Psoas muscle (tissue), 8 donors: Measurements from ENCODE around the gene RFC3. TPM values are rescaled to one million over a fixed set of nuclear protein-coding genes. Genes with fewer than 3 reads are reported as not detected.
A peak's percentile ranks its signal among the peaks of the same experiment; 100 is the strongest.
"Not testable (repeated sequence)": the region's sequence is repeated elsewhere in the genome, so short reads cannot be mapped to it uniquely, and the experiment has no call there.

Experiments
- ATAC-seq, 4 donors: fragments of 200-7000 bp; cut with Tn5 transposase; one replicate each; pipeline ENCODE4 v1.9.1; 2020; ENCODE audit warnings: moderate library complexity in 3 of 4, mild to moderate bottlenecking in 2 of 4
- DNase-seq, 2 donors: peaks; one replicate each; pipeline ENCODE4 v3.0.0-alpha.2; 2020
- H3K27ac ChIP-seq: fragments of 200-600 bp; one replicate; pipeline ENCODE4 v1.8.0; 2022
- H3K27me3 ChIP-seq, 3 donors: fragments of 200-600 bp in 1 of 3; one replicate each; pipeline versions ENCODE4 v1.6.1 to v1.8.0; 2013 to 2022; ENCODE audit warnings: low read length in 2 of 3, mild to moderate bottlenecking in 2 of 3, moderate library complexity in 1 of 3; ENCODE audit not compliant: insufficient read depth in 3 of 3
- H3K36me3 ChIP-seq, 2 donors: fragments of 200-600 bp in 1 of 2; one replicate each; pipeline versions ENCODE4 v1.6.1 to v1.8.0; 2013 to 2022; ENCODE audit warnings: low read depth in 1 of 2, mild to moderate bottlenecking in 1 of 2, moderate library complexity in 1 of 2; ENCODE audit not compliant: insufficient read depth in 1 of 2
- H3K4me1 ChIP-seq: fragments of 200-600 bp; one replicate; pipeline ENCODE4 v1.8.0; 2022
- H3K4me3 ChIP-seq: fragments of 200-600 bp; one replicate; pipeline ENCODE4 v1.8.0; 2022; ENCODE audit warnings: mild to moderate bottlenecking
- H3K9me3 ChIP-seq: fragments of 200-600 bp; one replicate; pipeline ENCODE4 v1.8.0; 2022
- CTCF ChIP-seq: fragments of 200-600 bp; IDR thresholded peaks from one replicate; pipeline ENCODE4 v1.8.0; 2022; ENCODE audit warnings: antibody characterized with exemption
- WGBS, 3 donors: extraction: QIAGEN DNeasy Blood & Tissue Kit; methylation state at CpG; one replicate each; pipeline versions ENCODE4 v1.1.6 to v1.1.7; 2013; 5-methylcytosine and 5-hydroxymethylcytosine counted together
- intact Hi-C, 2 donors: fragments of 100-400 bp; cut with DNase I; formaldehyde crosslinking; loops; one replicate each; pipeline versions ENCODE4 v1.11.0 to v1.14.2; 2022
- polyA plus RNA-seq, 3 donors: library from polyadenylated mRNA; stranded (reverse); fragments of 200-250 nt; gene quantifications; one replicate each; pipeline ENCODE4 v1.2.3, GENCODE V29; 2013
- total RNA-seq, 4 donors: library from RNA; stranded (reverse); fragmentation: NEBNext Ultra II Directional in 2 of 4; extraction: Animal tissue kit (Norgen Biotek cat#: 25700) in 2 of 4; gene quantifications; one replicate each; pipeline versions ENCODE4 v1.2.1 to v1.2.4, GENCODE V29; 2021 to 2023
- donor health status: healthy with polysubstance abuse.
- donor health status: DM: no; HTN: no; CAD: no; lungs with moderate emphysema.
- donor health status: Bipolar disorder and iron deficiency.
- donor health status: healthy.
- donor health status: DM: yes; HTN: yes; CAD: no.
- donor health status: DM: no; HTN: no; CAD: no.
- donor health status: DM: no; HTN: no; CAD: no.
- donor health status: DM: yes; HTN: yes; CAD: no.

RFC3 gene
- total and polyA plus RNA-seq, 7 donors: 1.6 to 3.8 (median 2.7) TPM

GRCh38 chr13:33800646-33801186 lies 17.2 kb upstream of the RFC3 start:
- no peaks in the 10 kb centered on the region for H3K36me3 ChIP-seq
- peaks cover 8% of the 10 kb centered on the region for H3K4me1 ChIP-seq
- WGBS, 3 donors: 29 to 34% (median 29%) methylated on average over 3 of the region's 3 CpGs
- DNase-seq (no peak), ATAC-seq (no peak)
- no peaks in the 10 kb centered on the region for H3K9me3 ChIP-seq
- H3K27me3 ChIP-seq: no peaks in the 10 kb centered on the region
- intact Hi-C loops: loop anchor here in 1 of 2 donors (2.0 kb wide), 1 partner anchor 276 kb away; no protein-coding TSS in a partner anchor
- H3K27ac ChIP-seq: no peak overlapping the region
- H3K4me3 ChIP-seq: peak overlapping the region; percentile 16
- TF ChIP-seq CTCF: no peak

- Histone ChIP-seq H3K9me3 (no peaks in the 10 kb centered on the region), H3K27ac (no peak overlapping the region), H3K4me3 (no peak overlapping the region), H3K27me3 (no peaks in the 10 kb centered on the region), H3K36me3 (no peaks in the 10 kb centered on the region), H3K4me1 (no peaks in the 10 kb centered on the region)
- WGBS, 3 donors: 75 to 78% (median 76%) methylated on average over 8 of the region's 8 CpGs
- TF ChIP-seq CTCF: no peak
- no peak for DNase-seq
- intact Hi-C loops: no loop called here
- ATAC-seq: no peak
These were observed 11.3 kb upstream of the RFC3 start for GRCh38 chr13:33806470-33807248.

DNA sequence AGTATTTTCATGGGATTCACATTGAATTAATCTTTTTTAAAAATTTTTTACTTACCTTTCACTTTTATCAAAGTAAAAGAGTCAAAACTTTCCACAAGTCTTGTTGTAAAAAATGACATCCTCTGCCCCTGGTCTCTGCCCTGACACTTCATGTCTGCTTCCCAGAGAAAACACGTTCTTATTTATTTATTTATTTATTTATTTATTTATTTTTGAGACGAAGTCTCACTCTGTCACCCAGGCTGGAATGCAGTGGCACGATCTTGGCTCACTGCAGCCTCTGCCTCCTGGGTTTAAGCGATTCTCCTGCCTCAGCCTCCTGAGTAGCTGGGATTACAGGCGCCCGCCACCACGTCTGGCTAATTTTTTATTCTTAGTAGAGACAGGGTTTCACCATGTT lies 5.1 kb upstream of the RFC3 start:
- DNase-seq, ATAC-seq, H3K27ac ChIP-seq, H3K4me3 ChIP-seq, H3K9me3 ChIP-seq, H3K4me1 ChIP-seq, H3K36me3 ChIP-seq, H3K27me3 ChIP-seq, intact Hi-C loops: not testable (repeated sequence)
- WGBS, 3 donors: 81 to 84% (median 81%) methylated on average over 7 of the region's 7 CpGs

GRCh38 chr13:33815011-33815550 lies 2.9 kb upstream of the RFC3 start:
- Histone ChIP-seq H3K27me3 (no peaks in the 10 kb centered on the region), H3K4me3 (no peak overlapping the region), H3K4me1 (no peaks in the 10 kb centered on the region), H3K9me3 (no peaks in the 10 kb centered on the region), H3K27ac (no peak overlapping the region), H3K36me3 (no peaks in the 10 kb centered on the region)
- no peak for TF ChIP-seq CTCF
- no peak for ATAC-seq
- intact Hi-C loops: no loop called here
- WGBS, 3 donors: 13 to 36% (median 29%) methylated on average over 1 of the region's 1 CpG
- no peak for DNase-seq

- H3K4me1 ChIP-seq: no peaks in the 10 kb centered on the region
- ATAC-seq: no peak
- no peaks in the 10 kb centered on the region for H3K9me3 ChIP-seq
- no peak overlapping the region for H3K27ac ChIP-seq
- WGBS, 3 donors: 89 to 99% (median 98%) methylated on average over 2 of the region's 2 CpGs
- DNase-seq: no peak
- no peaks in the 10 kb centered on the region for H3K27me3 ChIP-seq
- intact Hi-C loops: no loop called here
- peaks cover 3 to 10% of the 10 kb centered on the region in 2 donors for H3K36me3 ChIP-seq
- H3K4me3 ChIP-seq: no peak overlapping the region
- no peak for TF ChIP-seq CTCF
These were observed 1.0 kb upstream of the RFC3 start for GRCh38 chr13:33816912-33817311.
